Central memory CD4-positive, alpha-beta T cell (primary cell): ENCODE results near the gene RUSF1.
"Not testable (repeated sequence)": the region's sequence is repeated elsewhere in the genome, so short reads cannot be mapped to it uniquely, and the experiment has no call there.

Experiments used
- DNase-seq: peaks from one replicate; pipeline ENCODE4 v3.0.0; 2022

RUSF1 gene

DNA sequence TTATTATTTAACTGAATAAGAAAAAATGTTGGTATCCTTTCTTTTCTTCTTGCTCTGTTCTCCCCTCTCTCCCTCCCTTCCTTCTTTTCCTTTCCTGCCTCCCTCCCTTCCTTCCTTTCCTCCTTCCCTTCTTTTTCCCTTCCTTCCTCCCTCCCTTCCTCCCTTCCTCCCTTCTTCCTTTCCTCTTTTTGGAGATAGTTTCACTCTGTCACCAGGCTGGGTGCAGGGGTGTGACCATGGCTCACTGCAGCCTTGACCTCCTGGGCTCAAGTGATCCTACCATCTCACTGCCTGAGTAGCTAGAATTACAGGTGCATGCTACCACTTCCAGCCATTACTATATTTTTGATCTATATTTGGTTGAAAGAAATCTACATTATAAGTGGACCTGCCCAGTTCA, 5.7 kb upstream of the RUSF1 start:
- DNase-seq: no peak

DNA sequence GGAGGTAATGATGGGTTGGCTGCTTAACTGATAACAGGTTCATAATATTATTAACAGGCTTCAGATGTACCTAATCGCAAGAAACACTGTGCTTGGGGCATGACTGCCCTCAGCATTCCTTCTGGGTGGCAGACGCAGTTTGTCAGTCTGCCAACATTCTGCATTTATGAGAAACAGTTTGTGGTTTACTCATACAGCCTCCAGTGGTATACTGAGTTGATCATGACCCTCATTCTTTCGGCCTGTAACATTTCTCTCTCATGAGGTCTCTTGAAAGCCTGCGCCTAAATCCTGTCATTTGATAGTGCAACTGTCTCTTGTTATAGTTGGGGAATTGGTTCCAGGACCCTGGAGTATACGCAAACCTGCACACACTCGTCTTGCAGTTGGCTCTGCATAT, 4.9 kb upstream of the RUSF1 start:
- no peak for DNase-seq

DNA sequence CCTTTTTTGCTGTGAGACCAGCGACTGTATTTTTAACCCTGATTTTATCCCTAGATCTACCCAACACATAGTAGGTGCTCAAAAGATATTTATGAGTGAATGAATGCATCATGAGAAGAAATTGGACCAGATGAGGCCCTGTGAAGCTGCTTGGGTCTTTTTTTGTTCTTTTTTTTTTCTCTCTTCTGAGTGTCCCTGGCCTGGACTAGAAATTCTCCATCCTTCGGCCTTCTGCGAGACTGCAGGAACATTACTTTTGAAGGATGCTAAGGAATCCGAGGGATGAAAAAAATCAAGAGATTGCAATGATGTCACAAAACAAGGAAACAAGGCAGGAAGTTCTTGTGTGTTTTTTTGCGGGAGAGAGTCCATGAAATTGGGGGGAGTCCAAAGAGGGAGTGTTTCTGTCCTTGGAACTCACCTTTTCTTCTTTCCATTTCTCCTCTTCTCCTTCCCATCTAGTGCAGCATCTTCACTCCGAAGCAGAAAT, 560 bp upstream of the RUSF1 start:
- no peak for DNase-seq

DNA sequence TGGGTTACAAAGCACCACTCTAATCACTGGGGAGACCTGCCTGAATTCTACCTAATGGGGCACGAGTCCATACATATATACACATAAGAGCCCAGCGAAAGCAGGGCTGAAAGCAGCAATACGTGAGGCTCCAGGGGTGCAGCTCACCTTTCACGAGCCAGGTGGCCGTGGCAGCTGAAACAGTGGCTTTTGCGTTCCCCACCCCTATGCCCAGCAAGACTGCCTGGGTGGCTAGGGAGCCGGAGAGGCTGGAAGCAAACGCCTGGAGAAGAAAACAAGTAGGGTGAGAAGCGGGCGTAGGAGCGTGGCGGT, 618 bp downstream of the RUSF1 start:
- no peak for DNase-seq

DNA sequence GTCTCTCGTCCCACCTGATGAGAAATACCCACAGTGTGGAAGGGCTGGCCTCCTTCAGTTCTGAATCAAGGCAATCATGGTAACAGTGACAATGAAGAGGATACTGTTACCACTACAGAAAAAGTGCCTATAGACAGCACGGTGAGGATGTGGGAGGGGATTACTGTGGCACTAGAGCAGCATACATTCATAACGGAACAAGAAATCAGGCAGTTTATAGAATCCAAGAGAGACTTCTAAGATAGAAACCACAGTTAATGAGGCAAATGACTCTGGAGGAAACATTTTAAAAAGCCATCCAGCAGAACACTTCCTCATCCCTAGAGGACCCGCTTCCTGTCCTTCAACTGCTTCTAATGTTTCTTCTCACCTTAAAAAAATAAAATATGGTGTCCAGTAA, 2.7 kb downstream of the RUSF1 start:
- no peak for DNase-seq

DNA sequence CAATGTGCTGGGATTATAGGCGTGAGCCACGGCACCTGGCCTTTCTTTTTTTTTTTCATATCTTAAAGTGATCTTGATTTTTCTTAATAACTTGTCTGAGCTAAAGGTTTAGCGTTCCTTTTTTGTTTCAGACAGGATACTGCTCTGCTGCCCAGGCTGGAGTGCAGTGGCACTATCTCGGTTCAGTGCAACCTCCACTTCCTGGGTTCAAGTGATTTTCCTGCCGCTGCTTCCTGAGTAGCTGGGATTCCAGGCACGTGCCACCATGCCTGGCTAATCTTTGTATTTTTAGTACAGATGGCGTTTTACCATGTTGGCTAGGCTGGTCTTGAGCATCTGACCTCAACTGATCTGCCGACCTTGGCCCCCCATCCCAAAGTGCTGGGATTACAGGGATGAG, 4.0 kb downstream of the RUSF1 start:
- DNase-seq: no peak

DNA sequence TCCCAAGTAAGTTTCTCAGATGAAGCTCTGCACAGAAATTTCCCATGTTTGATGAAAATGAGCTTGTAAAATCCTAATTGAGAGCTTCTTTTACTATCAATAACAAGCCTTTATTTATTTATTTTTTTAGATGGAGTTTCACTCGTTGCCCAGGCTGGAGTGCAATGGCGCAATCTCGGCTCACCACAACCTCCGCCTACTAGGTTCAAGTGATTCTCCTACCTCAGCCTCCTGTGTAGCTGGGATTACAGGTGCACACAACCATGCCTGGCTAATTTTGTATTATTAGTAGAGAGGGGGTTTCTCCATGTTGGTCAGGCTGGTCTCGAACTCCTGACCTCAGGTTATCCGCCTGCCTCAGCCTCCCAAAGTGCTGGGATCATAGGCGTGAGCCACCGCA, 4.6 kb downstream of the RUSF1 start:
- DNase-seq: not testable (repeated sequence)

DNA sequence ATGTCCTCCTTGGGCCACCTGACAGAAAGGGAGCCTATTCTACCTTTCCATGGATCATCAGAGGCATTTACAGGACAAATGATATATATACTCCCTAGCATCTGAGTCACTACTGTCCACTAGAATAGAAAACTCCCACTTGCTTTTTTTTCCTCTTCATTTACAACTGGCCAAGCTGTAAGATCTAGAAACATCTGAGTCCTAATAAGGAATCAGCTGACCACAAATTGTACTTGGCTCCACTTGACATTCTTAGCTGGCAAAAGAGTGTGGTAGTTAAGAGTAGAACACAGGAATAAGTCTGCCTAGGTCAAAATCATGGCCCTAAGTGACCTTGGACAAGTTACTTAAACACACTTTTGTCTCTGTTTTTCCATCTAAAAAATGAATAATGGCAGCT, 5.2 kb downstream of the RUSF1 start:
- DNase-seq: no peak

DNA sequence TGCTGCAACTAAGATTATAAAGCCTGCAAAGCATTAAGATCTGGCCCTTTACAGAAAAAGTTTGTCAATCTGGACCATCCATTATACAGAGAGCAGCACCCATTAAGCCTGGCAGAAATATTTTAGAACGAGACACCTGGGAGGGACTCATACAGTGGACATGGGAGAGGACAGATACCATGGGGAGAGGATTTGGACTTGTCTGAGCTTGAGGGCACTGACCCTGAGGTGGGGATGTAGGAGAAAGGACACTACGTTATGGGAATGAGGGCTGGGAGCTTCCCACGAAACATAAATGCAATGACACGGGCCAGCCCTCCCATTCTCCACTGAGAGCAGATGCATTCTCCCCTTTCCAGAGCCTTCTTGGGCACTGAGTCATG, 6.2 kb downstream of the RUSF1 start:
- DNase-seq: no peak

DNA sequence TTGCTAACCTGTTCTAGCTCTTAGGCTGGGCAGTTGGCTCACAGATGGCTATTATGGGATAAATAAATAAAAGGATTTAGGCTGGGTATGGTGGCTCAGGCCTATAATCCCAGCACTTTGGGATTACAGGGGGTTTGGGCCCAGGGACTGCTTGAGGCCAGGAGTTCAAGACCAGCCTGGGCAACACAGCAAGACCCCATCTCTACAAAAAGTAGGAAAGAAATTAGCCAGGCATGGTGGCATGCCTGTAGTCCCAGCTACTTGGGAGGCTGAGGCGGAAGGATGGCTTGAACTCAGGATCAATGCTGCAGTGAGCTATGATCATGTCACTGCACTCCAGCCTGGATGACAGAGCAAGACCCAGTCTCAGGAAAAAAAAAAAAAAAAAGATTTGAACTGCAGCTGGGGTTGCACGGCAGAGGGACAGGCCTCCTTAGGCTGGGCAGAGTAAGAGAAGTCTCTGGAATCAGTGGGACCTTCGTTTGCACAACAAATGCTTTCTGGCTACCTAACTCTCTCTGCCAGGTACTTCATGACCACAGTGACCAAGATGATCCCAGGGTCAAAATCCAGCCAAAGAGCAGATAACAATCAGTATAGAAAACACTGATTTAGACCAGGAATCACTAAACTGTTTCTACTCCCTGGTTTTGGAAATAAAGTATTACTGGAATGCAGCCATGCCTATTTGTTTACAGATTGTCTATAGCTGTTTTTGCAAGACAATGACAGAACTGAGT, 6.8 kb downstream of the RUSF1 start:
- no peak for DNase-seq

DNA sequence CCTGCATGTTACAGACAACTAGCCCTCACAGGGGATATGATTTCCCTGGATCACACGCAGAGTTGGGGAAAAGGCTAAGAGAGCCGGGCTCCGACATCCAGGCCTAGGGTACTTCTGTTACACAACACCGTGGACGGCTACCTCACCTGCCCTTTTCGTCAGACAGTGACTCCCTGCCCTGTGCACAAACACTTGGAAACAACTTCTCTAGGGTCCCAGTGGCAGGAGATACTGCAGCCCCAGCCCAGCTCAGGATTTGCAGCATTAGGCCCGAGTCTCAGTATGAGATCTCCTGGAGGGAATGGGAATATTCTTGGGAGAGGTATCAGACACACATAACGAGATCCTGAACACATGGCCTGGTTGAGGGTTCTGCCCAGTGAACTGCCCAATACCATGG, 8.3 kb downstream of the RUSF1 start:
- DNase-seq: no peak

DNA sequence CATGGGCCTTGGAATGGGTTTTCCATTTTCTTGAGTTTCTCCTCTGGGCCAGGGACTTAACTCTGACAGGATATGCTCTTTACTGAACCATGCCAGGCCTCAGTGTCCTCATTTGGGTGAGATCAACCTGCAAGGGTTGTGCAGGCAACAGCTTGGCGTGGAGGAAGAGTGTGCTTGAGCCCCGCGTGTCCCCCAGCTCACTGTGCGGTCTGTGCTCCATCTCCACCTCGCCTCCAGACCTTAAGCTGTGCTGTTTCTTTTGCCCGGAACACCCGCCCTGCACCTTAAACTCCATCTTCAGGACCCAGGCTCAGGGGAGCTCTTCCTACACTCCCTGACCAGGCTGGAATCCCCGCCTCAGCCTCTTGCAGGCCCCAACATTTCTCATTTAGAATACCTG, 9.7 kb downstream of the RUSF1 start:
- no peak for DNase-seq

DNA sequence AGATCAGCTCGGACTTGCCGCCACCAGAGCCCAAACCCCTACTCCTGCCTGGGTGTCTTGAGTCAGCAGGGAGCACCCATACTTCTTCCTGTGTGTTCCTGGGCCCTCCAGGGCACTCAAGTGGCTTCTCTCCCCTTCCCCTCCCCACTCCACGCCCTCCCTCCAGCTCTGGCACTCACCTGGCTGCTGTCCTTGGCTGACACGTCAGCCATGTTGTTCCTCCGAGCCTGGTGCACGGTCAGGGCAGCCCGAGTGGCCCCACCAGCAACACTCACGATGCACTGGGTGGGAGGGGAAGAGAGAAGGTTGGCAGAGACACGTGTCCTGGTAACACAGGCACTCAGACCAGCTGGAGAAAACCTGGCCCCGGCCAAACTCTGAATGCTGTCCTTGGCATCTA, 11.5 kb downstream of the RUSF1 start:
- no peak for DNase-seq

DNA sequence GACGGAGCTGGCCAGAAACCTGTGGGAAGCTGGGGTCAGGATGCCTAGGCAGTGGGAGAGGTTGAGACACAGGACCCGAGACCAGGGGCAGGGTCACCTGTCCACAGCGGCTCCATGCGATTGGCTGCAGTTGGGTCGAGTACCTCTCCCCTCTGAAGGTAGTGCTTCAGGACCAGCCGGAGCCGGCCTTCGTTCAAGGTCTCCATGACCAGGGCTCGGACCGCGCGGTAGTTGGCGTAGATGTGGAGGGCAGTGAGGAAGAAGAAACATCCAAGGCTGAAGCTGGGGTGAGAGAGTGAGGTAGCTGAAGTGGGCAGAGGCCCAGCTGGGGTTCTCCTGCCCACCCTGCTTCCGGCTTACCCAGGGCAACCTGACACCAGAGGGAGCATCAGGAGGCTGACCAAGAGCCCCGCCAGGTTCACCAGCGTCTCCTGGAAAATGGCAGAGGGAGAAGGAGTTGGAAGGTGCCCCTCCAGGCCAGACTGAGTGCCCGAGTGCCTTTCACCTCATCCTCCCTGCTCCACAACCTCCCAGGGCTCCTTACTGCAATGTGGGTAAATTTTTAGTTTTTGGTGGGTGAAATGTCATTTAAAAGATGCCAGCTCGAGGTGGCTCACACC, 14.6 kb downstream of the RUSF1 start:
- no peak for DNase-seq

DNA sequence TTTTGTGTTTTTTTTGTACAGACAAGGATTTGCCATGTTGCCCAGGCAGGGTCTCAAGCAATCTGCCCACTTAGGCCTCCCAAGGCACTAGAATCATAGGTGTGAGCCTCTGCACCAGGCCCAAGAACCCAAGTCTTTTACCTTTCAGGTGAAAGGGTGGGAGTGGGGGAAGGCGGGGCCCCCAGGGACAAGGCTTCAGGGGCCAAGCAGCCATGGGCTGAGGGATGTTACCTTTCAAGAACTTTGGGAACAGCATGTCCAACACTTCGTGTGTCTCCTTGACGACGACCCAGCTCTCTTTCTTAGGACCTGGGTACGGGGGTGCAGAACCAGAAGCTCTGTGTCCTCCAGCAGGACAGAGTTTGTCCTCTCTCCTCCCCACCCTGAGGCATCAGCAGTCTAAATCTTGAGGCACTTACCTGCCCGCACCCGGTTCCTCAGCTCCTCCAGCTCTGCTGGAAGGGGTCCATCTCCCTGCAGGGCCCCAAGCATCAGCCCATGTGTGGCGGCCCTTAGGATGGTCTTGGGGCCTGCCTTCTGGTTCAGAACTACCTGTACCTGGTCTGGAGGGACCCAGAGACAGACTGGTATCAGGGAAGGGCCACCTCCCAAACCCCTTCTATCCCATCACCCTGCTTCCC, 16.3 kb downstream of the RUSF1 start:
- DNase-seq: no peak

DNA sequence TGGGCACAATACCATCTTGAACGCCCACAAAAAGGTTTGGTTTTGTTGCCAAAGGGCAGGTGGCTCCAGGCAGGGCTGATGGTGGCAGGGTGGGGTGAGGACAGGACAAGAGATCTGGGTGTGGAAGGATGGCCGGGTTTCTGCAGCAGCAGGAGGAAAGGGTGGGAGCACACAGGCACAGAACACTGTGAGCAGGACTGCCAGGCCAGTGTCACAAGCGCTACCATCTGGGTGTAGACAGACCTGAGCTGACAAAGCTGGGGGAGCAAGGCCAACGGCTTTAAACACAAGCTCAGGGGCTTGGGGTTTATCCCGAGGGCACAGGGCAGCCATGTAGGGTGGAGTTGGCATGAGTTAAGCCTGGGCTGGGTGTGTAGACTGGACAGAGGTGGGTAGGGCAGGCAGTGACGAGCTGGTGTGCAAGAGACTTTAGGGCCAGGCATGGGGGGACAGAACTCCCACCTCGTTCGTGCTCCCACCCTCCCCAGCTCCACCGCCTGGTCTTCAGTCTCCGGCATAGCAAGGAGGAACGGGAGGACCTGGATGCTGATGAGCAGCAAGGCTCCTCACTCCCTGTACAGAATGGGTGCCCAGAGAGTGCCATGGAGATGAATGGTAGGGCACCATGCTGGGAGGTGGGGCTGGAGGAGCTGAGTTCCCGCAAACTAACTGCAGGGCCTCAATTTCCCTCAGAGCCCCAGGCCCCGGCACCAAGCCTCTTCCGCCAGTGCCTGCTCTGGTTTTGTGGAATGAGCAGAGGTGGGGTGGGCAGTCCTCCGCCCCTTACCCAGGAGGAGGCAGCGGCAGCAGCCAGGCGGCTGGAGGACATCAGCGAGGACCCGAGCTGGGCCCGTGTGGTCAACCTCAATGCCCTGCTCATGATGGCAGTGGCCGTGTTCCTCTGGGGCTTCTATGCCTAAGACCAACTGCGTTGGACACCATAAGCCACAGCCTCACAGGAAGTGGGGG, 18.3 kb downstream of the RUSF1 start:
- no peak for DNase-seq

DNA sequence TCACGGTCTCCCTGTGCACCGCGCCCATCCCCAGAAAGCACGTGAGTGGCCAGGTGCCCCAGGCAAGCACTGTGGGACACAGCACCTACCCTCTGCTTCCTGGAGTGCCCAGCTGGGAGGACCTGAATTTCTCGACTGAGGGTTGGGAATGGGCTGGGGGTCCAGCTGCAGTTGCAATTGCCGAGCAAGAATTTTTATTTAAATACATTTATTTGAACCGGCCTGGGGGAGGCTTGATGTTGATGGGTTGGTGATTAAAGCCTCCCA, 19.0 kb downstream of the RUSF1 start:
- no peak for DNase-seq

DNA sequence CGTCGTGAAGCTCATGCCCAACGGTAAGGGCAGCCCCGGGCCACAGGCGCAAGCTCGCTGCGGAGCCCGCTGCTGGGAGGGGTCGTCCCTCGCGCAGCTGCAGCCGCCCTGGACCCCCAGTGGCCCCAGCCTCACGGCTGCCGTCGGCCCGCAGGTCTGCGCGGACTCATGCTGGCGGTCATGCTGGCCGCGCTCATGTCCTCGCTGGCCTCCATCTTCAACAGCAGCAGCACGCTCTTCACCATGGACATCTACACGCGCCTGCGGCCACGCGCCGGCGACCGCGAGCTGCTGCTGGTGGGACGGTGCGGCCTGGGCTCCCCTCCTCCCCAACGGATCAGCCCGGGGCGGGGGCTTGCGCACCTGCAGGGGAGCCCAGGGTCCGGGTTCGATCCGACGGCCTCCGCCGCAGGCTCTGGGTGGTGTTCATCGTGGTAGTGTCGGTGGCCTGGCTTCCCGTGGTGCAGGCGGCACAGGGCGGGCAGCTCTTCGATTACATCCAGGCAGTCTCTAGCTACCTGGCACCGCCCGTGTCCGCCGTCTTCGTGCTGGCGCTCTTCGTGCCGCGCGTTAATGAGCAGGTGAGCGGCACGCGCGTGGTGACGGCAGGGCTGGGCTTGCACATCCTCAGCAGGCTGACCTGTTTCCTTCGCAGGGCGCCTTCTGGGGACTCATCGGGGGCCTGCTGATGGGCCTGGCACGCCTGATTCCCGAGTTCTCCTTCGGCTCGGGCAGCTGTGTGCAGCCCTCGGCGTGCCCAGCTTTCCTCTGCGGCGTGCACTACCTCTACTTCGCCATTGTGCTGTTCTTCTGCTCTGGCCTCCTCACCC, 19.5 kb downstream of the RUSF1 start:
- no peak for DNase-seq

DNA sequence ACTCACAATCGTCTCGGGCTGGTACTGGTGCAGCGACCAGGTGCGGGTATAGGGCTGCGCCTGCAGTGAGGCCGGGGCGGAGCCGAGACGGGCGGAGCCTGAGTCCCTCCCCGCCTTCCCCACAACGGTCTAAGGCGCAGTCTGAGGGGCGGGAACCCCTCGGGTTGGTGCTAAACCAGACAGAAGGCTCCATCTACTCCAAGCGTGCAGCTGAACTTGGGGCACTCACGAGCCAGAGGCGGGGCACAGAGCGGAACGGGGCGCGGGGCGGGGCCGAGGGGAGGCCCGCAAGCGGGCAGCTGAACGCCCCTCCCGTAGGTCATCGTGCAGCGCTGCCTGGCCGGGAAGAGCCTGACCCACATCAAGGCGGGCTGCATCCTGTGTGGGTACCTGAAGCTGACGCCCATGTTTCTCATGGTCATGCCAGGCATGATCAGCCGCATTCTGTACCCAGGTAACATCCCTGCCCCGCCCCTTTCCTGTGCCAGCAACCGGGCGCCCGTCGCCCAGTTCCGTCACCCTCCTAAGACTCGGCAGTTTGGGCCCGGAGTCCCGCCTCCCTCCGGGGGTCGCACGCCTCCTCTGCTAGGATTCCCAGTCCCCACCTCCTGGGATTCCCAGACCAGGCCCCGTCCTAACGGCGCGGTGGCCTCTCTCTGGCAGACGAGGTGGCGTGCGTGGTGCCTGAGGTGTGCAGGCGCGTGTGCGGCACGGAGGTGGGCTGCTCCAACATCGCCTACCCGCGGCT, 20.3 kb downstream of the RUSF1 start:
- DNase-seq: peak; percentile 77

DNA sequence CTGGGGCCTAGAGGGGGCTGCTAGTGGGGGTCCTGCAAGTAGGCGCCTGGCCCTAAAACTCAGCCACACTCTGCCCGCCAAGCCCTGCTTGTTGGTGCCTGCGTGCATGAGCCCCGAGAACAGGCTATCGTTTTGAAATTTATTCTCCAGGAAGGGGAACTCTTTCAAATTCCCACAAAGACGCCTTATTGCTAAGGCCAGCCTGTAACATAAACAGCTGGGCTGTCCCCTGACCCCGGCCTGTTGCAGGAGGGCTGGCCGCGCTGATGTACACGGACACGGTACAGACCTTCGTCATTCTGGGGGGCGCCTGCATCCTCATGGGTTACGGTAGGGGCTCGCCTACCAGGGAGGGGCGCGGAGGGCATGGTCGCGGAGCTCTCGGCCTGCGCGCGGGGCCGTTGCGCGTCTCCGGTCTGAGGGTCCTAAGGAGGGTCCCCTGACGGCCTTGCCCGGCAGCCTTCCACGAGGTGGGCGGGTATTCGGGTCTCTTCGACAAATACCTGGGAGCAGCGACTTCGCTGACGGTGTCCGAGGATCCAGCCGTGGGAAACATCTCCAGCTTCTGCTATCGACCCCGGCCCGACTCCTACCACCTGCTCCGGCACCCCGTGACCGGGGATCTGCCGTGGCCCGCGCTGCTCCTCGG, 21.0 kb downstream of the RUSF1 start:
- DNase-seq: no peak

DNA sequence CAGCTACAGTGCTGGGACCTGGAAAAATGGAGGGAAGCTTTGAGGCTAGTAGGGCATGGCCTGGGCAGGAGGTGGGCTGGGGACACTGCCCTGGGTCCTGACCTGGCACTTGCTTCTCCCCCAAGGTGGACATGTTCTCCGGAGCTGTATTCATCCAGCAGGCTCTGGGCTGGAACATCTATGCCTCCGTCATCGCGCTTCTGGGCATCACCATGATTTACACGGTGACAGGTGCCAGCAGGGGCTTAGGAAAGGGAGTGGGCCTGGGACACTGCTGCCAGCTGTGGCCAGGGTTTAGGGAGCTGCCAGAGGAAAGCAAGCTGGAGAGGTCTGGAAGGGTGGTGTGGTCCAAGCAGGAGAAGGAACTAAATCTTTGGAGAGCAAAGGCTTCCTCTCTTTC, 22.1 kb downstream of the RUSF1 start:
- no peak for DNase-seq
